Fibroblast of pulmonary artery (primary cell): ENCODE measurements around the gene TEK.

Experiments
- DNase-seq: peaks from one replicate; pipeline ENCODE4 v3.0.0-alpha.2; 2010; ENCODE audit warnings: low read depth
- H3K4me3 ChIP-seq: replicated peaks from 2 replicates; pipeline ENCODE4 v1.5.1; 2011; ENCODE audit warnings: low read depth, mild to moderate bottlenecking, control low read depth, low read length, moderate library complexity
- CTCF ChIP-seq: IDR thresholded peaks from 2 replicates; pipeline ENCODE4 v1.5.1; 2011; ENCODE audit warnings: mild to moderate bottlenecking, control low read depth, low read length, inconsistent platforms; ENCODE audit errors: missing control alignments

Gene TEK

GRCh38 chr9:27248702-27249101 lies 139.7 kb downstream of the TEK start:
- no peak for DNase-seq
- TF ChIP-seq CTCF: no peak
- H3K4me3 ChIP-seq: no peak overlapping the region

GRCh38 chr9:27258662-27259061 lies 149.6 kb downstream of the TEK start:
- no peak overlapping the region for H3K4me3 ChIP-seq
- no peak for DNase-seq
- TF ChIP-seq CTCF: no peak

GRCh38 chr9:27260789-27261516 lies 151.9 kb downstream of the TEK start:
- no peak overlapping the region for H3K4me3 ChIP-seq
- no peak for DNase-seq
- TF ChIP-seq CTCF: no peak

GRCh38 chr9:27261517-27262211 lies 152.6 kb downstream of the TEK start:
- DNase-seq: no peak
- TF ChIP-seq CTCF: no peak
- H3K4me3 ChIP-seq: no peak overlapping the region

- no peak for TF ChIP-seq CTCF
- DNase-seq: no peak
- H3K4me3 ChIP-seq: no peak overlapping the region
These were observed 163.1 kb downstream of the TEK start for GRCh38 chr9:27272103-27272502.

GRCh38 chr9:27273186-27273585 lies 164.2 kb downstream of the TEK start:
- no peak for DNase-seq
- no peak for TF ChIP-seq CTCF
- H3K4me3 ChIP-seq: no peak overlapping the region
